ENCODE results near the gene TTC16. TPM values are rescaled to one million over a fixed set of nuclear protein-coding genes. Genes with fewer than 3 reads are reported as not detected.

TTC16 gene
- total RNA-seq, 1 experiment from 2014 or later = not detected

DNA sequence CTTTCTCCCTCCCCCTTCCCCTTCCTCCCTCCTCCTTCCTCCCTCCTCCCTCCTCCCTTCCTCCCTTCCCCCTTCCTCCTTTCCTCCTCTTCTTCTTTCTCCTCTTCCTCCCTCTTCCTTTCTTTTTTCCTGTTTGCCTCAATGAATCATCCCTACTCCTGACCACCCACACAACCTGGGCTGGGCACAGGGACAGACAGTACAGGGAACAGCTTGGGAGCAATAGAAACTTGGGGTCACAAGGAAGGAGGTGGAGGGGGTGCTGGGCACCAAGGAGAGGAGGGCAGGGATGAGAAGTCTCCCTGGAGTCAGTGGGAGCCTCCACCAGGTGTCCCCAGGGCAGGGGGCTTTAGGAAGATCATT lies 5.0 kb downstream of the TTC16 start:
- no peak for DNase-seq (ENCODE audit: low read depth)

DNA sequence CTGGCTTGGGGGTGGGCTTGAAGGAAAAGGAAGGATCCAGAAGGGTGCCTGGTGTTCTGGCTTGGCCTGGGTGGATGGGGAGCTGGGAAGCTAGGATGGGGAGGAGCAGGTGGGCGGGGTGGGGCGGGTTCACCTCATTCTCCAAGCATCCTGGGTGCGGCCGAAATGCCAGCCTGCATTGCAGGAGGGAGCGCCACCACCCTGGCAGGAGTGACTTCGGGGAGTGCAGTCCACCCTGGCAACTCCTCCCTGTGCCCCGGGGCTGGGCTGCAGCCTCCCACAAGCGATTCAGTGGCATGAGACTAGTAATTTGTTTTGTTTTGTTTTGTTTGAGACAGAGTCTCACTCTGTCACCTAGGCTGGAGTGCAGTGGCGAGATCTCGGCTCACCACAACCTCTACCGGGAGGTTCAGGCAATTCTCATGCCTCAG lies 5.5 kb downstream of the TTC16 start:
- peak; percentile 85 for DNase-seq (ENCODE audit: low read depth)

DNA sequence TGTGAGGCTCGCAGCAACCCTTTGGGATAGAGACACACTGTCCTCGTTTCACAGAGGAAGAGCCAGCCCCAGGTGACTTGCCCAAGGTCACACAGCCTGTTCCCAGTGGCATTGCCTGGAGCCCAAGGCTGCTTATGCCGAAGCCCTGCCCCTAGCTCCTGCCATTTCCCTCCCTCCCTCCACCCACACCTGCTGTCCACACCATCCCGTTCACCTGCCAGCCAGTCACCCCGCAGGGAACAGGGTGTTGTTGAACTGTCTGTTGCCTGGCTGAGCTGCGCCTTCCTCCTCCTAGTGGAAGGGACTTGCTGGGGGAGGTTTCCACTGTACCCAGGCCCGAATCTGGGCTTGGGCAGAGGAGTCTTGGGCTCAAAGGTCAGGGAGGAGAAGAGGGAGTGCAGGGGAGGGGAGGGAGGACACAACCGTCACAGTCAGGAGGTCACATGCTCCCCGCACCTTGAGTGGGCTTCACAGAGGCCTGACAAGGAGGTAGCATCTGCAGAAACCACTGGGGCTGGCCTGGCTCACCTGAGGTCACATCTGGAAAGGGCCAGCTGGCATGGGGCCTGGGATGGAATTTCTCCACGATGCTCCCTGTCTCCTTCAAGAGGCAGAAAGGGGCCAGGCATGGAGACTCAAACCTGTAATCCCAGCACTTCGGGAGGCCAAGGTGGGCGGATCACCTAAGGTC lies 6.3 kb downstream of the TTC16 start:
- DNase-seq (ENCODE audit: low read depth) = no peak

DNA sequence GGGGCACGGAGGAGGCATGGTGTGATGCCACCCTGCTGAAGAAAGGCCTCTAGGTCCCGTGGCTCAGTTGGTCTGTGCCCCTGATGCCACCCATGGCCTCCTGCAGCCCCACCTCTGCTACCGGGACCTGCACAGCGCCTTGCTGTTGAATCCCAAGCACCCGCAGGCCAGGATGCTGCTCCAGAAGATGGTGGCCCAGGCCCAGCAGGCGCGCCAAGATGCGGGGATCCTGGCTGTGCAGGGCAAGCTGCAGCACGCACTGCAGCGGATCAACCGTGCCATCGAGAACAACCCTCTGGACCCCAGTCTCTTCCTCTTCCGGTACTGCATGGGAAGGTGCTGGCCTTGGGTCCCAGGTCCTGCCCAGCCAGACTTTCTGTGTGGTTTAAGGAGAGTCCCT lies 7.1 kb downstream of the TTC16 start:
- DNase-seq (ENCODE audit: low read depth) = no peak

DNA sequence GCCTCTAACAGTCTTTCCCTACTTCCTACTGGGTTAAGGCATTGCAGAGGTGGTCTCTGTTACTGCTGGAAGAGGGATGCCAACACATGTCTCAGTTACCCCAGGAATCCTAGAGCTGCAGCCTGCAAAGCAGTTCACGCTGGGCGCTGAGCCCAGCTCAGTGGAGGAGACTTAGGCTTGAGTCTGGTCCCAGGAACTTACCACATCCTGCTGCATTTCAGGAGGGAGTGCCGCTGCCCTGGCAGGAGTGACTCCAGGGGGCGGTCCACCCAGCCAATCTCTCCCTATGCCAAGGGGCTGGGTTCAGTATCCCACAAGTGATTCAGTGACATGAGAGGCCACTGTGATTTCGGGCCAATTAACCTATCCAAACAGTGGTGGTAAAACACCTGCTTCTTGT lies 7.6 kb downstream of the TTC16 start:
- DNase-seq (ENCODE audit: low read depth) = peak; percentile 86

DNA sequence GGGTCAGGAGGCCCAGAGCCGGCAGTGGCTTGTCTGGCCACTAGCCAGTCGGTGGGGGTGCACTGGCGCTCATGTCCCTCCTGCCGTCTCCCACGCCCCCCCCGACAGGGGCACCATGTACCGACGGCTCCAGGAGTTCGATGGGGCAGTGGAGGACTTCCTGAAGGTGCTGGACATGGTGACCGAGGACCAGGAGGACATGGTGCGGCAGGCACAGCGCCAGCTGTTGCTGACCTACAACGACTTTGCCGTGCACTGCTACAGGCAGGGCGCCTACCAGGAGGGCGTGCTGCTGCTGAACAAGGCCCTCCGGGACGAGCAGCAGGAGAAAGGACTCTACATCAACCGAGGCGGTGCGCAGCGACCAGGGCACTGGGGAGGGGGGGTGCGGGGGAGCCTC lies 8.1 kb downstream of the TTC16 start:
- DNase-seq (ENCODE audit: low read depth) = no peak

DNA sequence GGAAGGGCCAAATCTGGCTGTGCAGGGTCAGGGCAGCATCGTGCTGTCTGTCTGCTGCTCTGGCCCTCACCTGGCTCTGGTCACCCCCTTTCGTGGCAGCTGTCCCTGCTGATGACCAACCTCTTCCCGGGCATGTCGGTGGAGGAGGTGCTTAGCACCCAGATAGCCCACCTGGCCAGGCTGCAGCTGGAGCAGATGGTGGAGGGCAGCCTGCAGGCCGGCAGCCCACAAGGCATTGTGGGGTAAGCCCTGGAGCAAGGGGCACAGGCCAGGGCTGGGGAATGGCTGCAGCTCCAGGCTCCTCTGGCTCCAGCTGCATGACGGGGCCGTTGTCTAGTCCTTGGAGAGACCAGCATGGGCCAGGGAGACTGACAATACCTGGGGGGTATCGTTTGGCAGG lies 11.0 kb downstream of the TTC16 start:
- no peak for DNase-seq (ENCODE audit: low read depth)

DNA sequence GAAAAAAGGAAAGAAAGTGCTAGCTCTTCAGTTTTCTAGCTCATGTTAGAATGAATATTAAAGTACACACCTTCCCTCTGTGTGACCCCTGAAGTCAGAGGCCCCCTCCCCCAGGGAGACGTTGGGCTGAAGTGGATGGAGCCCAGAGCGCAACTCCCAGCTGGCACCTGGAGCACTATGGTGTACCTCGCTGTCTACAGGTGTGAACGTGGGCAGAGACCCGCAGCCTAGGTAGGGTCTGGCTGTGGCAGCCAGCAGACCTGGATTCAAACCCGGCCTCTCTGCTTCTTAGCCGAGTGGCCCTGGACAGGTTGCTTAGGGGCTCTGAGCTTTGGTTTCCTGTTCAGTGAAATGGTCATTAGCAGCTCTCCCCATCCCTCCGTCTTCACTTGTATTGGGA lies 12.9 kb downstream of the TTC16 start:
- no peak for DNase-seq (ENCODE audit: low read depth)

DNA sequence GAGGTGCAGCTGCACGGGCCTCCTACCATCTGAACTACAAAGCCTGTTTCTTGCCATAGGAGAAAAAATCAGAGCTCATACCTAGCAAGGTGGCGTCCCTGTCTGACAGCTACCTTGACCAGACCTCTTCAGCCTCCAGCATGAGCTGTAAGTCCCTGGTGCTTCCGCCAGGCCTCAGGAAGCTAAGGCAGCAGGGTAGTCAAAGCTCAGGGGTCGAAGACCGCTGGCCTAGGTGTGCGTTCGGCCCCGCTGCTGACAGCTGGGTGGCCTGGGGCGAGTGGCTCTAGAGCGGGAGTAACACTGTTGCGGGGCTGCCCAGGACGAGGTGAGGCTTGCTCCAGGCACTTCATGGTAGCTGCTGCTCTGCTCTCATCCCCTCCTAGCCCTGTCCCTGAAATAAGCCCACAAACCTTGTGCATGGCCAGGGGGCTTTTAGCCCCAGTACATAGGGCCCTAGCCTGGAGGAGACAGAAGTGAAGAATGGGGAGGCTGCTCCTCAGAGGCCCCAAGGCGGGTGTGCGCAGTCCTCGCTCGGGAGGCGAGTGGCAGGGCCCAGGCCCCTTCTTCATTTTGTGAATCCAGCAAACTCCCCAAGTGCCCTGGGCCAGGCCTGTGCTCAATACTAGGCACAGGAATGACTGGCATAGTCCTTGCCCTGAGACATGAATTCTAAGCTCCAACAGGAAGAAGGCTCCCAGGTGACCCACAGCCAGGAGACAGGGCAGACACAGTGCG lies 13.8 kb downstream of the TTC16 start:
- DNase-seq (ENCODE audit: low read depth) = no peak

DNA sequence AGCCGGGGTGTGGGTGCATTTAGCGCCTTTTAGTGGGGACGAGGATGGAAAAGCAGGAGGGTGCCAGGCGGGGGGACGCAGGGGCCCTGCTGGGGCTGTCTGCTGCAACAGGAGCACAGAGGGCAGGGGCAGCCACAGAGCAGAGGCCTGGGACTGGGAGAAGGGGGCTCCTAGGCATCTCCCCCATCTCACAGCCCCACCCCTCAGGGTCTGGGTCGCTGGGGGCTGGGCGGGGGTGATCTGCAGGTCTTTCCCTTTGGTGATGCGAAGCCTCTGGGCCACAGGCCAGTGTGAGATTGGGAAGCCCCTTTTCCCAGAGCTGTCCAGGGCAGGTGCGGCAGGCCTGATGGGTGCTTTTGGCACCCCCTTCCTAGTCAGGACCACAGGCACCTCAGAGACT lies 14.4 kb downstream of the TTC16 start:
- no peak for DNase-seq (ENCODE audit: low read depth)

DNA sequence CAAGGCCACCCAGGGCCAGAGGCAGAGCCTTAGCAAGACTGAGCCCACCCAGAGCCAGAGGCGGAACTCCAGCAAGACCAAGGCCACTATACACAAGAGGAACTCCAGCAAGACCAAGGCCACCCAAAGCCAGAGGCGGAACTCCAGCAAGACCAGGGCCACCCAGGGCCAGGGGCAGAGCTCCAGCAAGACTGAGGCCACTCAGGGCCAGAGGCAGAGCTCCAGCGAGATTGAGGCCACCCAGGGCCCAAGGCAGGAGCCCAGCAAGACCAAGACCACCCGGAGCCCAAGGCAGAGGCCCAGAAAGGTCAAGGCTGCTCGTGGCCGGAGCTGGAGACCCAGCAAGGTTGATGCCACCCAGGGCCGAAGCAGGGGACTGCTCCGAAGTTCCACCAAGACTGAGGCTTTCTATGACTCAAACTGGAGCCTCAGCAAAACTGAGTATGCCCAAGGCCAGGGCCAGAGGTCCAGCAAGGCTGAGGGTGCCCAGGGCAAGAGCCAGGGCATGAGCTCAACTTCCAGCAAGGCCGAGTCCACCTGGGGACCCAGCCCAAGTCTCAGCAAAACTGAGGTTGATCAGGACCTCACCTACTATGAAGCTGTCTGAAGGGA lies 15.0 kb downstream of the TTC16 start:
- no peak for DNase-seq (ENCODE audit: low read depth)

DNA sequence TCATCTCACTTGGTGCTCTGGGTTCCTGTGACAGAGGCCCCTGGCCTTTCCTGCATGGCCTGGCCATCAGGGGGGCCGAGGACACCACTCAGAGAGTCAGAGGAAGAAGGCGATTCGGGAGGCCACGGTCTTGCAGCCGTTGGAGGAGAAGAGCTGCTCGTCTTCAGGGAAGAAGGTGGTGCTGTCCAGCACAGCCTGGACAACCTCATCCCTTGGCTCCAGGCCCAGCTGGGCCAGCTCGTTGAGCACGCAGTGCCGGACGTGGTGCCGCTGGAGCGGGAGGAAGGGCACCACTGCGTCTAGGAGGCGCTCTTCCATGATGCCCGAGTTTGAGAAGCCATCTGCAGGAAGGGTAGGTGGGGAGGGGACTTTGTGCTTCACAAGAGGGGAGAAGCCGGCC lies 16.1 kb downstream of the TTC16 start:
- no peak for DNase-seq (ENCODE audit: low read depth)

DNA sequence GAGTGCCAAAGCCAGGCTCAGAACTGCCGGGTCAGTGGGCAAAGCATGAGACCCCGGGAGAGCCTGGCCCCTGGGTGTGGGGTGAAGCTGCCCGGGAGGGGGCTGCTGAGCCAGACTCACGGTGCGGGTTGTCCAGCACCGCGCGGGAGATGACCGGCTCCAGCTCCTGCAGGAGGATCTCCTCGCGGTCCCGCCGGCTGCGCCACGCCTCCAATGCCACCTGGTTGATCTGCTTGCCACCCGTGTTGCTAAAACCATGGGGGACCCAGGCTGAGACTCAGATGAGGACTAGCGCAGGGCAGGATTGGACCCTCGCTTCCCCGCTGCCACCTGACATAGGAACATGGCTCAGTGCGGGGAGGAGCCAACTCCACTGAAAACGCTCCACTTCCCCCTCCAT lies 16.6 kb downstream of the TTC16 start:
- DNase-seq (ENCODE audit: low read depth) = no peak

DNA sequence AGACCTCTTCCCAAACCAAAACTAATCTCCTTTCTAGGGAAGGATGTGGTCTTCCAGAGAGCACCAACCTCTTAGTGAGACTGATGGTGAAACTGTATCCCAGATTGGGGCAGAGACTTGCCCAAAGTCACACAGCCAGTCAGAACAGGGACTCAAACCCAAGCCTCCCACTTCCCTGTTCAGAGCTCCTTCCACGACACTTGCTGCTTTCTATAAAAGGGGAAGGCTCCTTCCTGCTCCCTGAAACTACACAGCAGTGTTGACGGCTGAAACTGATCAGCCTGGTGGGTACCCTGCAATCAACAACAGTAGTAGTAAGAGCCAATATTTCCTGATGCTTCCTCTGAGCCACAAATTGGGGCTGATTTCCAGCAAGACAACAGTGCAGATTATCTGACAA lies 17.7 kb downstream of the TTC16 start:
- no peak for DNase-seq (ENCODE audit: low read depth)

DNA sequence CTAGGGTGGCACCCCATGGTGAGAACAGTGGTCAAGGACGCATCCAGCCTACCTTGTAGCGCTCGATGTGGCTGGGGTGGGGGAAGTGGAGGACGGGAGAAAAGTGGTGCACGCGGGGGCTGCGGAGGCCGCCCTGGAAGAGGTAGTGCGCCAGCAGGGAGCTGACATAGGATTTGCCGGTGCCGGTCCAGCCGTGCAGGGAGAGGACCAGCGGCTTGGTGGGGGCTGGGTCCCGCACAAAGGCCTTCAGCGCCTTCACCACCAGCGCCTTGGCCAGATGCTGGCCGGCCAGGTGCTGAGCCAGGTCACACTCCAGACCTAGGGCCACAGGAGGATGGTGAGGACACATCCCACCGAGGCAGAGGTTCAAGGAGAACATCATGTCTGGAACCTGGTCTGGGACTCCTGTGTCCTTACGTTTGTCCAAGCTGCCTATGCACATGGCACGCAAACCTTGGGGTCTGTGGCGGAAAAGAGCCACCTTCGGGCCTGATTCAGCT lies 18.4 kb downstream of the TTC16 start:
- no peak for DNase-seq (ENCODE audit: low read depth)

DNA sequence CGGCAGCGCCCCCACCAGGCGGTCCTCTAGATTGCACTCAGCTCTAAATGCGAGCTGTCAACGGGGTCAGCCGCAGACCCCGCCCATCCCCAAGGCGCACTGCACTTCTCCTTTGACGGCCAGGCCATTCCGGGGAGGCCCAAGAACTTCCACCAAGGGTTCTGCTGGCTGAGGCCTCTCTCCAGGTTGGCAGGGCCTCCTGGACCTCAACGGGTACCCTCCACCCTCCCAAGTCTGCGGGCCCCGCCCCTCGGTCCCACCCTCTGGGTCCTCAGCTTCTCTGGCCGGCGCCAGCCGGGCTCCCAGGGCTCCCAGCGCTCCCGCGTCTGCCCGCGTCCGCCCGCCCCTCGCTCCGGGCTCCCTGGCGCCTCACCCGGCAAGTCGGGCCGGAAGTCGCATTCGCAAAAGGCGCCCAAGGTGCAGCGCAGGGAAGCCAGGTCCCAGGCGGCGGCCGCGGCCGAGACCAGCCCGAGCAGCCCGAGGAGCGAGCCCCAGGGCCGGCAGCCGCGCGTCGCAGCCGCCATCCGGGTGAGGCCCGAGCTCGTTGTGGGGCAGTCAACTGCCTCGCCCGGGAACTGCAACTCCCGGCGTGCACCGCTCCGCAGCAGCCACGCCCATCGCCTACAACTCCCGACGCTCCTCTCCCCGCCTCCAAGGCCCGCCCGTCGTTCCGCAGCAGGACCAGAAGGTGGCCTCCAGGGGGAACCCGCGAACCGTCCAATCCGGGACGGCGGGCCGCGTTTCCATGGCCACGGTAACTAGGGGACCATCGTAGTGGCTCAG lies 19.1 kb downstream of the TTC16 start, which contains the start of gene TOR2A:
Gene TOR2A (minus strand): TSS at position 548 of the 783 bp plus-strand sequence. CDS start 24 bp downstream, at position 524.
- DNase-seq (ENCODE audit: low read depth) = peak; percentile 96

DNA sequence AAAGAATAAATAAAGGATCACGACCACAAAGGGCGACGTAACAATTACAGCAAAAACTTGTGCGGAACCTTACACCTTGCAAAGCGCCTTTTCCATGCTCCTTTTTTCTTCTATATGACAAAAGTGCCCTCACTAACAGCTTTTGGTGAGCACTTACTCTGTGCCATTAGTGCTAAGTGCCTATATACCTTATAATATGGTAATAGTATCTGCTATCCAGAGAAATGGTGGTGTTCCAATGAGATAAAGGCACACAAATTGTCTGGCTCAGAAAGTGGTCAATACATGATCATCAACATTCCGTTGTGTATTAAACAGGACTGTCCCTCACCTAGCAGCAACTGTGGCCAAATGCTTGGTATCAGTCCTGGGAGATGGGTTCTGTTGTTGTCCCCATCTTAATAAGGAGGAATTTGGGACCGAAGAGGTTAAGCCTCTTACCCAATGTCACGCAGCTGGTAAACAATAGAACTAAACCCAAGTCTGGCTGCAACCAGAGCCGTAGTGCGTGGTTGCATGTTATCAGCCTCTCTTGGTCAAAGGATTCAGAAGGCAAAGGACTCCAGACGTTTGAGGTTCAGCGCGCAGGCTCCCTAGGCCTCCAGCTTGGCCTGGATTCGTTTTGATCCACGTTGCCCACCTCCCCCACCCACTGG lies 19.8 kb downstream of the TTC16 start:
- DNase-seq (ENCODE audit: low read depth) = no peak

DNA sequence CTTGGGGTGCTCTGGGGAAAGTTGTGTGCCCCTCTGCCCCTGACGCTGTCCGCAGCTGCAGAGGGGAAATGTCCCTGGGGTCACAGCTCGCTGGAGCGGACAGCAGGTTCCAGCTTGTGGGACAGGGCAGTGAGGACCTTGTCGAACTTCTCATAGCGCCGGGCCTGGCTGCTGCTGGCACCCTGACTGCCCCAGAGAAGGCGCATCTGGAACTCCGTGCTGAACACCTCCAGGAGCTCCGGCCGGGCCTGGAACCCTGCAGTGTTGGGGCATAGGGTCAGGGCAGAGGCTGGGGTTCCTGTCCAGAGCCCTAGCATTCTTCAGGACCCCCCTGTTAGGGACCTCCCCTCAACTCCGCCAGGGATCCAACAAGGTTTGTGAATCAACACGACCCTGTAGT lies 22.8 kb downstream of the TTC16 start:
- DNase-seq (ENCODE audit: low read depth) = no peak

DNA sequence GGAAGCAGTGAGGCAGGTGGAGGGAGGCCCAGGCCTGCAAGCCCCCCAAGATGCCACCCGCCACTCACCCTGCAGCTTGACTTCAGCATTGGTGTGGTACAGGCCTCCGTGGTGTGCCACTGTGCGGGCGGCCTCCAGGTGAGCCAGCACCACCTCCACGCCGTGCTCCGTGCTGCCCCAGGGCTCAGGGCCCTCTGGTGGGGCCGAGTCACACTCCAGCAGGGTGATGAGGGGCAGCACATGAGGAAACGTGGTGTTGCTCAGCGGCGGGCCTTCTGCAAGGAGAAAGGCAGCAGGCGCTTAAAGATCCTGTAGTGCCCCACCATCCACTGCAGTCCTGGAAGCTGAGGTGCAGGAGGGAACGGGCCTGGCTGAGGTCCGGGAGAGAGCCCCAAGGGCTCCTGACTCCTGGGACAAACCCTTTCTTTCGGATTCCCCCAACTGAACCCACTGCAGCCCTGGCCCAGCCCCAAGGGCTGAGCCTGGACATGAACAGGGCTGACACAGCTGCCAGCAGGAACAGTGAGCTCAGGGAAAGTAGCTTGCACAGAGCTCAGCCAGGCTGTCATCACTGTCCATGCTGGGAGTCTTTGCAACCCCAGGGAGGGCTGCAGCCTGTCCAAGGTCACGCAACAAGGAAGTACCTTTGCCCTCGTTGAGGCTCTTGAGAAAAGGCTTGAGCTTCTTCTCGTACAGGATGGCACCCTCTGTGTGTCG lies 23.9 kb downstream of the TTC16 start:
- no peak for DNase-seq (ENCODE audit: low read depth)

DNA sequence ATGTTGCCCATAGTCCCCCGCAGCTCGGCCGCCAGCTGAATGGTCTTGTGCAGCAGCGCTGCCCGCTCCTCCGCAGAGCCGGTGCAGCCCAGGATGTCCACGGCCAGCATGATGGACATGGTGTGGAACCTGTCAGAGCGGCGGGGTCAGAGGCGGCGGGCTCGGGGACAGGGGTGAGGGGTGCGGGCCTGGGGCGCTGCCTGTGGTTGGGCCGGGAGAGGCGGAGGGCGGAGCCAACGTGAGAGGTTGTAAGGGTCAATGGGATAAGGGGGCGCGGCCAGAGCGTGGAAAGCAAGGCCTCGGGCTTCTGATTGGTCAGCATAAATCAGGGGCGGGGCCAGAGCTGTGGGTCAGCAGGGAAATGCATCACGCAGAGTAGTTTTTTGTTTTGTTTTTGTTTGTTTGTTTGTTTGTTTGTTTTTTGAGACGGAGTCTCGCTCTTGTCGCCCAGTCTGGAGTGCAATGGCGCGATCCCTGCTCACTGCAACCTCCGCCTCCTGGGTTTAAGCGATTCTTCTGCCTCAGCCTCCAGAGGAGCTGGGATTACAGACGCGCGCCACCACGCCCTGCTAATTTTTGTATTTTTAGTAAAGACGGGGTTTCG lies 26.1 kb downstream of the TTC16 start:
- DNase-seq (ENCODE audit: low read depth) = peak; percentile 77

Measured in M059J (cell line).